Tibial nerve (tissue), 4 donors: ENCODE results near the gene ARHGAP15.

Experiments
- EP300 ChIP-seq, 2 donors: sonication (generic); formaldehyde crosslinking; IDR thresholded peaks; one replicate each; pipeline ENCODE4 v1.6.1; 2017; ENCODE audit warnings: antibody characterized with exemption in 2 of 2, mild to moderate bottlenecking in 1 of 2
- POLR2A ChIP-seq, 2 donors: fragments of 450-650 bp; IDR thresholded peaks; one replicate each; pipeline ENCODE4 v1.6.1; 2017; ENCODE audit warnings: antibody characterized with exemption in 2 of 2, mild to moderate bottlenecking in 2 of 2, moderate library complexity in 2 of 2
- TF ChIP-seq, protein P1 (sequence below), 5 experiments: fragments of 200-600 bp in 3 of 5; fragments of 450-650 bp in 2 of 5; sonication (generic) in 3 of 5; IDR thresholded peaks; one replicate each; pipeline ENCODE4 v1.5.1; 2016 to 2019; ENCODE audit warnings: antibody characterized with exemption in 5 of 5, mild to moderate bottlenecking in 3 of 5, moderate library complexity in 2 of 5

DNA sequence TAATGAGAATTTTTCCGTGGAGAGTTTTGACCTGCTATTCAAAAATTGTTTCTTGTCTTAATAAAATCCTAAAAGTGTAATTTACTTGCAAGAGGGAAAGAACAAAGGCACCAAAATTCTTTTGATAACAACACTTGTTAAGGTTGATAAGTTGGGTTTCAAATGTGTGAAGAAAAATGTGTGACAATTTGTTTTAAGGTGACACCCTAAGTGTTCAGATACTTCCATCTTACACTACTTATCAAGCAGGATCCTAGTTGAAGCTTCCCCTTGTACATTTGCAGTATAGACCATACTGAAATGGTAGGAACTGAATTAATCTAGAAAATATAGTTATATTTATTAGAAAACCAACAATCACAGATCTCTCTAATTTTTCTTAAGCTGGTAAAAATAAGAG is 204.6 kb downstream of the ARHGAP15 start:
- TF ChIP-seq, protein P1, sequence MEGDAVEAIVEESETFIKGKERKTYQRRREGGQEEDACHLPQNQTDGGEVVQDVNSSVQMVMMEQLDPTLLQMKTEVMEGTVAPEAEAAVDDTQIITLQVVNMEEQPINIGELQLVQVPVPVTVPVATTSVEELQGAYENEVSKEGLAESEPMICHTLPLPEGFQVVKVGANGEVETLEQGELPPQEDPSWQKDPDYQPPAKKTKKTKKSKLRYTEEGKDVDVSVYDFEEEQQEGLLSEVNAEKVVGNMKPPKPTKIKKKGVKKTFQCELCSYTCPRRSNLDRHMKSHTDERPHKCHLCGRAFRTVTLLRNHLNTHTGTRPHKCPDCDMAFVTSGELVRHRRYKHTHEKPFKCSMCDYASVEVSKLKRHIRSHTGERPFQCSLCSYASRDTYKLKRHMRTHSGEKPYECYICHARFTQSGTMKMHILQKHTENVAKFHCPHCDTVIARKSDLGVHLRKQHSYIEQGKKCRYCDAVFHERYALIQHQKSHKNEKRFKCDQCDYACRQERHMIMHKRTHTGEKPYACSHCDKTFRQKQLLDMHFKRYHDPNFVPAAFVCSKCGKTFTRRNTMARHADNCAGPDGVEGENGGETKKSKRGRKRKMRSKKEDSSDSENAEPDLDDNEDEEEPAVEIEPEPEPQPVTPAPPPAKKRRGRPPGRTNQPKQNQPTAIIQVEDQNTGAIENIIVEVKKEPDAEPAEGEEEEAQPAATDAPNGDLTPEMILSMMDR (IDR thresholded peaks at IDR 0.05) = no peak
- TF ChIP-seq POLR2A (IDR thresholded peaks at IDR 0.05) = no peak
- TF ChIP-seq EP300 (IDR thresholded peaks at IDR 0.05) = no peak
